HG03175 (cell line): ENCODE results near the gene PLEKHG2.
A peak's percentile ranks its signal among the peaks of the same experiment; 100 is the strongest.

Experiments
- ATAC-seq: cut with Tn5 transposase; IDR thresholded peaks from one replicate; pipeline ENCODE4 v1.9.1; 2021; ENCODE audit warnings: mild to moderate bottlenecking, moderate library complexity; ENCODE audit not compliant: unreplicated experiment

Gene PLEKHG2

DNA sequence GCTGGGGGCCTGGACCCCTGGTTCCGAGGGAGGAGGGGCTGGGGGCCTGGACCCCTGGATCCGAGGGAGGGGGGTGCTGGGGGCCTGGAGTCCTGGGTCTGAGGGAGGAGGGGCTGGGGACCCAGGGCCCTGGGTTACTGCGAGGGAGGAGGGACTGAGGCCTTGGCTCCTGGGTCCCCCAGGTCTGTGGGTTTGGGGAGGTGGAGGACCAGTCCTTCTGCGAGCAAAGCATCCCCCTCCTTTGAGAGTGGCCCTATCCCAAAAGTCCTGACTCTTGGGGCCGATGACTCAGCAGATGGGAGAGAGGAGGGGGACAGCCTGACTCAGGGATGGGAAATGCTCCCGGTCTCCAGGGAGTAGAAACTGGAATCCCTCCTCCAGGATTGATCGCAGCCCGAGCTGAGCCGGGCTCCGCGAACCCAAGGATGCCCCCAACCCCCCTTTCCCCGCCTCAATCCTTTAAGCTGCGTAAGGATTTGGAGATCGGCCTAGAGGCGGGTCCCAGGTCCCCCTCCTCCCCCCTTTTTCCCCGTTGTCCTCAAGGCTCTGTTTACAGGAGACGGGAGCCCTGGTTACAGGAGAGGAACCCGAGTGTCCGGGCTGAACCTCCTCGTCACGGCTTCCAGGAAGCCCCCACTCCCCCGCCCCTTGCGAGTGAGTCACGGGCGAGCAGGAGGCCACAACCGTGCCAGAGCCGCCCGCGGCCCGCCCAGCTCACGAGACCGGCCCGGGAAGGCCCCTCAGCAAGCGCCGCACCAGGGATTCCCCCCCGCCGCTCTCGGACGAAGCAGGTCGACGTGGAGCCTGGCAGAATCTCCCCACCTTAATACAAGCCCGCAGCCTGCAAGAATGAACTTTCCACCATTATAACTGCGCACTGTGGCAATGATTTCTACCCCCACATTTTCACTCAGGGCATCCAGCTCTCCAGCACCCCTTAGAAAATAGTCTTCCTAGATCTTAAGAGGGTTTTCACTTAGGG, 8.8 kb upstream of the PLEKHG2 start:
- ATAC-seq: peak; percentile 28

DNA sequence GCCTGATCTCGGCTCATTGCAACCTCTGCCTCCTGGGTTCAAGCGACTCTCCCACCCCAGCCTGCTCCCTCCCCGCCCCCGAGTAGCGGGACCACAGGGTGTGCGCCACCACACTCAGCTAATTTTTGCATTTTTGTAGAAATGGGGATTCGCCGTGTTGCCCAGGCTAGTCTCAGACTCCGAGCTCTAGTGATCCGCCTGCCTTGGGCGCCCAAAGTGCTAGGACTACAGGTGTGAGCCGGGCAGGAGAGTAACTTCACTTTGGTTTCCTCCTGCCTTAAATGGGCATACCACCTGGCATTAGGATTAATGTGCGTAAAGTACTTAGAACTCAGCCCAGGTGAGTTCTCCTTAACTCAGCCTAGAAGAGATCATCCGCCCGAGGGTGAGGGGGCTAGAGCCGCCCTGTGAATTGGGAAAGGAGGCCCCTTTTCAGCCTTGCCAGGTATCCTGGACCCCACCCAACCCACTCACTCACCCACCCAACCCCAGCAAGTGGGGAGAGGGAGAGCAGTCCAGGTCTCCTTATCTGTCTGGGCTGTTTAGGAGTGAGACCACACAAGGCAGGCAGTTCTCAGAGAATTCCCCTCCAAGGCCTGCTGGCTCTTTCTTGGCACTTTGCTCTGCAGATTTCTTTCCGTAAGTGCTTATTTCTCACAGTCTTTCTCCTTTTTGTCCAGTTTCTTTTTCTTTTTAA, 7.1 kb upstream of the PLEKHG2 start:
- no peak for ATAC-seq

DNA sequence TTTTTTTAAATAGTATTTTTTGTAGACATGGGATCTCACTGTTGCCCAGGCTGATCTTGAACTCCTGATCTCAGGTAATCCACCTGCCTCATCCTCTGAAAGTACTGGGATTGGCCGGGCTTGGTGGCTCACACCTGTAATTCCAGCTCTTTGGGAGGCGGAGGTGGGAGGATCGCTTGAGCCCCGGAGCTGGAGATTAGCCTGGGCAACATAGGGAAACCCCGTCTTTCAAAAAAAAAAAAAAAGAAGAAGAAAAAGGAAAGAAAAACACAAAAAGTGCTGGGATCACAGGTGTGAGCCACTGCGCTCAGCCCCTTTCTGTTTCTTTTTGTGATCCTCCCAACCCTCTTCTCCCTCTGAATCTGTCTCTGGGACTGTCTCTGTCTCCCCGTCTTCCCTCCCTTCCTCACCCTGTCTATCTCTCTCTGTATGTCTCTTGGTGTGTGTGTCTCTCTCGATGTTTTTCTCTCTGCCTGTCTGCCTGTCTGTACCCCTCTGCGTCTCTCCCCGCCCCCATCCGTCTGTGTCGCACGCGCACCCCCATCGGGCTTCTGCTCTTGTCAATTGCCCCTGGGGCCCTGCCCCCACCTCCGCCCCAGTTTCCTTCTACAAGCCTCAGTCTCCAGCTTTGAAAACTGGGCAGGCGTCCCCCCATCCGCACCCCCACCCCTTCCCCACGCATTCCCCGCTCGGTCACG, 6.4 kb upstream of the PLEKHG2 start:
- ATAC-seq: no peak

GRCh38 chr19:39406656-39407409, 5.6 kb upstream of the PLEKHG2 start, which contains the start of gene ZFP36:
ZFP36 (plus strand) TSS chr19:39406847; CDS start chr19:39406905, 58 bp downstream.
- ATAC-seq: peak; percentile 19

DNA sequence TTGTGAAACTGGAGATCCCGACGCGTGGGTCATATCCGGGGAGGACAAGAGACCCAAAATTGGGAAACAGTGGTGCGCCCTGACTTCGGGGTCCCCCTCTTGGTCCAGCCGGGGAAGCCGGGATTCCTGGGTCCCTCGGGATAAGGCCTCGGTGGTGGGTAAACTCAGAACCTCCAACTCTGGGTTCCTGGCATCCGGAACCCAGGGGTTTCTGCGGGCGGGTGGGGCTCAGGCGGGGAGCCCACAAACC, 5.1 kb upstream of the PLEKHG2 start:
- no peak for ATAC-seq

- no peak for ATAC-seq
Observed at GRCh38 chr19:39407660-39408391, 4.6 kb upstream of the PLEKHG2 start.

GRCh38 chr19:39408392-39409207, 3.9 kb upstream of the PLEKHG2 start:
- no peak for ATAC-seq

DNA sequence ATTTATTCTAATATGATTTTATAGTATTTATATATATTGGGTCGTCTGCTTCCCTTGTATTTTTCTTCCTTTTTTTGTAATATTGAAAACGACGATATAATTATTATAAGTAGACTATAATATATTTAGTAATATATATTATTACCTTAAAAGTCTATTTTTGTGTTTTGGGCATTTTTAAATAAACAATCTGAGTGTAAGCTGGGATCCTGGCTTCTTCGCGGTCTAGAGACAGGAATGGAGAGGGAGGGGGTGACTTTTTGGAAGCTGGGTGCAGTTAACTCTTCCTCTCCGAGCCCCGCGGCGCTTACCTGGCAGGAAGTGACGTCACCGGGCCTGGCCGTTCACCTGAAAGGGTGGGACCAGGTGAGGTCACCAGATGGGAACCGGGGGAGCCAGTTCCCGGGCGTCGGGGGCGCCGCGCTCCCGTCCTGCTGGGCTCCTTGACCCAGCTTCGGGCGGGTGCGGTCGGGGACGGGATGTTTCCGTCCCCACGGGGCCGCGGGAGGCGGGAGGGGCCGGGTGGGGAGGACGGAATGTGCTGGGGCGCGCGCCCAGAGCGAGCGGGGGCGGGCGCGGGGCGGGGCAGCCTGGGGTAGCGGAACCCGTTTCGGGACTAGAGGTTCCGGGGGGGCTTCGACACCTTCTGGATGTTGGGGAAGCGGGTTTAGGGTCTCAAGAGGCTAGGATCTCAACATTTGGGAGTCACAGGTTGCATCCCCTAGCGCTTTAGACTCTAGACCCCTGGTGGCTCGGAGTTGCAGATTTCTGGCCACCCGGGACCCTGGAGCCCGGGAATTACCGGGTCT, 3.1 kb upstream of the PLEKHG2 start:
- ATAC-seq: no peak

GRCh38 chr19:39410017-39410830, 2.2 kb upstream of the PLEKHG2 start:
- ATAC-seq: no peak

DNA sequence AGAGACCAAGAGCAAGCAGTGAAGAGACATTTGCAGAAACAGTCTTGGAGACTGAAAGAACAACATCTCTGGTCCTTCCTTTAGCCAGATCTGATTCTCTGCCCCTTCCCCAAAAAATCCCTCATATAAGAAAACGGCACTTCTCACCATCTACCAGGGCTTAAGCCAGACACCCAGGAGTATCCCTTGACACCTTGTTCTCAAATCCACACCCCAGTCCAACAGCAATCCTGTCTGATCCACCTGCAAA, 1.7 kb upstream of the PLEKHG2 start:
- no peak for ATAC-seq

GRCh38 chr19:39411081-39411831, 1.2 kb upstream of the PLEKHG2 start:
- ATAC-seq: no peak

- peak; percentile 23 for ATAC-seq
Observed at GRCh38 chr19:39411832-39412099, 703 bp upstream of the PLEKHG2 start.

GRCh38 chr19:39412867-39413271, 400 bp downstream of the PLEKHG2 start:
- no peak for ATAC-seq

DNA sequence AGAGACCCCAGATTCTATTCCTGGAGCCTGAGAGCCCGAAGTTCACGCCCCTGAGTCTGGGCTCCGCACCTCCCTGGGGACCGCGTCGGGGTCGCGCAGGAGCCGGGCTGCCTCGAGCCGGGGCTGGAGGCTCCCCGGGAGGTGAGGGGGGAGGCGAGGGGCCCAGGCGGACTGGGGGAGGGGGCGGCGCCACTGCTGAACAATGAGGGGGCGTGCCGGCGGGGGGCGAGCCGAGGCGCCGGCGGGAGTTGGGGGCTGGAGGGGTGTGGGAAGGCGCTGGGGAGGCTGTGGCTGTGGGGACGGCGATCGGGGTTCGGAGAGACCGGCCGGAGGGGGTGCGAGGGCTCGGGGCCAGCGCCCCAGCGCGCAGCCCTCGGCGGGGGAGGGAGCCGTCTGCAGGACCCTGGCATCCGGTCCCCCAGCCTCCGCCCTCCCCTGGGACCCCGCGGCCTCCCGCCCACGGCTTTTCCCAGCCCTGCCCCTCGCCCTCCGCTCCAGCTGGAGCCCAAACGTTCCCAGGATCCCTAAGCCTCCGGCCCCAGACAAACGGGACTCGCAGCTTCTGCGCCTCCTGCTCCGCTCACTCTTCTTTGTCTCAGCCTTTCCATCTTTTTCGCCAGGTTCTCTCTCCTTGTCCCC, 922 bp downstream of the PLEKHG2 start:
- no peak for ATAC-seq

DNA sequence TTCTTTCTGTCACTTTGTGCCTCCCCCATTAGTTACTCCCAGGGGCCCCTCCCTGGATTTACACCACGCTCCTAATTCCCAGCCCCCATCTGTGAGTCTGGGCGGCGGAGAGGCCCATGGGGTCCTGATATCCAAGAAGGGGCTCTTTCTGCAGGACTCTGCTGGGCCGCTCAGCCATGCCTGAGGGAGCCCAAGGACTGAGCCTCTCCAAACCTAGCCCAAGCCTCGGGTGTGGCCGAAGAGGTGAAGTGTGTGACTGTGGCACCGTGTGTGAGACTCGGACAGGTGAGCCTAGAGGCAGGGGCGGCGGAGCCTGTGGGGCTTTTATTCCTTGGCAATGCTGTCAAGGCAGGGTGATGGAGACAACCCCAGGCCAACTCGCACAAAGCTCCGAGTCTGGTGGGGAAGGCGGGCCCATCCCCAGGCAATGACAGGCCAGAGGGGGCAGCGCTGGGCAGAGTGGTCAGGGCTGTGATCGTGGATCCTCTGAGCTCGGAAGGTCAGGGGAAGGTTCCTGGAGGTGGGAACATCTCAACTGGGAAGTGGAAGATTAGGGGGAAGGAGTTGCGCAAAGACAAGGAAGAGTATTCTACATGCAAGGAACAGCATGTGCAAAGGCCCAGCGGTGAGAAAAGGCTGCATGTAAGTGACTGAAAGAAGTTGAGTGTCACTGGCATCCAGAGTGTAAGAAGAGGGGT, 1.6 kb downstream of the PLEKHG2 start:
- no peak for ATAC-seq
